ENCODE measurements around the gene PIGW. TPM values are rescaled to one million over a fixed set of nuclear protein-coding genes. Genes with fewer than 3 reads are reported as not detected.

Gene PIGW
- total RNA-seq, 4 donors from 2014 or later: 3.0 to 6.9 (median 4.7) TPM

GRCh38 chr17:36535669-36536081 is 888 bp downstream of the PIGW start:
- ATAC-seq (peak; percentile 18 to 21), DNase-seq (no peak)
- TF ChIP-seq POLR2A (IDR thresholded peaks at IDR 0.05): no peak
- TF ChIP-seq, protein P1, sequence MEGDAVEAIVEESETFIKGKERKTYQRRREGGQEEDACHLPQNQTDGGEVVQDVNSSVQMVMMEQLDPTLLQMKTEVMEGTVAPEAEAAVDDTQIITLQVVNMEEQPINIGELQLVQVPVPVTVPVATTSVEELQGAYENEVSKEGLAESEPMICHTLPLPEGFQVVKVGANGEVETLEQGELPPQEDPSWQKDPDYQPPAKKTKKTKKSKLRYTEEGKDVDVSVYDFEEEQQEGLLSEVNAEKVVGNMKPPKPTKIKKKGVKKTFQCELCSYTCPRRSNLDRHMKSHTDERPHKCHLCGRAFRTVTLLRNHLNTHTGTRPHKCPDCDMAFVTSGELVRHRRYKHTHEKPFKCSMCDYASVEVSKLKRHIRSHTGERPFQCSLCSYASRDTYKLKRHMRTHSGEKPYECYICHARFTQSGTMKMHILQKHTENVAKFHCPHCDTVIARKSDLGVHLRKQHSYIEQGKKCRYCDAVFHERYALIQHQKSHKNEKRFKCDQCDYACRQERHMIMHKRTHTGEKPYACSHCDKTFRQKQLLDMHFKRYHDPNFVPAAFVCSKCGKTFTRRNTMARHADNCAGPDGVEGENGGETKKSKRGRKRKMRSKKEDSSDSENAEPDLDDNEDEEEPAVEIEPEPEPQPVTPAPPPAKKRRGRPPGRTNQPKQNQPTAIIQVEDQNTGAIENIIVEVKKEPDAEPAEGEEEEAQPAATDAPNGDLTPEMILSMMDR (IDR thresholded peaks at IDR 0.05 in 4 of 5, conservative IDR thresholded peaks at IDR 0.05 in 1 of 5): peak in 1 of 5 experiments; percentile 30
- peaks cover 0 to 37% of the 10 kb centered on the region in 2 donors for H3K36me3 ChIP-seq
- no peaks in the 10 kb centered on the region for H3K27me3 ChIP-seq
- intact Hi-C loops (cut with DNase I; ENCODE audit: low total_unique reads): loop anchor here (1.0 to 10.0 kb wide), 2 partner anchors 9 to 1391 kb away; partner anchors contain the start of genes GGNBP2, NLE1 and UNC45B
- H3K27ac ChIP-seq: peak overlapping the region; percentile 91 to 100 (median 99)
- H3K9me3 ChIP-seq: no peaks in the 10 kb centered on the region
- H3K4me1 ChIP-seq: peaks cover 11 to 19% of the 10 kb centered on the region in 2 donors
- in situ Hi-C loops (cut with MboI; ENCODE audit: low sequenced_read_pairs in 4 of 4): loop anchor here in 1 of 4 donors (10.0 to 25.0 kb wide), 3 partner anchors 59 to 1077 kb away; partner anchors contain the start of genes AP2B1, DHRS11, PEX12 and SYNRG
- H3K4me3 ChIP-seq: peak overlapping the region; percentile 70 to 98 (median 92)

DNA sequence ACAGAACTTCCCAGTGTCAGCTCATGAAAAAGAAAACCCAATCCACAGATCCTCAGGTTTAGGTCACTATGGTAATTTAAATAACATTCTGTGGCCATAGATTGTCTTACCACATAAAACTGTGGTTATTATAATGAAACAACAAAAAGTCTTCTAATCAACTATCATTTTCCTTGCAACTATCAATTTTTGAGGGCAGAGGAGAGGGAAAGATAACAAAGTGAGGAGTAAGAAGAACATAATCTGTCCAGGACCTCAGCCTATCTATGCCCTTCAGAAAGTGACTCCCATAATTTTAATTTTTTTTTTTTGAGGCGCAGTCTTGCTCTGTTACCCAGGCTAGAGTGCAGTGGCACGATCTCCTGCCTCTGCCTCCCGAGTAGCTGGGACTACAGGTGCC is 5.9 kb downstream of the PIGW start:
- no peak overlapping the region for H3K27ac ChIP-seq
- no peaks in the 10 kb centered on the region for H3K9me3 ChIP-seq
- no peak for DNase-seq
- in situ Hi-C loops (cut with MboI; ENCODE audit: low sequenced_read_pairs in 4 of 4) (loop anchor here in 1 of 4 donors (25.0 kb wide), 2 partner anchors 953 to 1072 kb away; partner anchors contain the start of genes AP2B1, PEX12 and SYNRG), intact Hi-C loops (cut with DNase I; ENCODE audit: low total_unique reads) (no loop called here)
- no peak for TF ChIP-seq POLR2A (IDR thresholded peaks at IDR 0.05)
- TF ChIP-seq, protein P1 (IDR thresholded peaks at IDR 0.05 in 4 of 5, conservative IDR thresholded peaks at IDR 0.05 in 1 of 5): no peak
- ATAC-seq: no peak
- H3K4me1 ChIP-seq: peaks cover 13 to 14% of the 10 kb centered on the region in 2 donors
- no peaks in the 10 kb centered on the region for H3K27me3 ChIP-seq
- H3K36me3 ChIP-seq: peaks cover 0 to 13% of the 10 kb centered on the region in 2 donors
- no peak overlapping the region for H3K4me3 ChIP-seq

GRCh38 chr17:36542755-36543154 is 8.0 kb downstream of the PIGW start:
- intact Hi-C loops (cut with DNase I; ENCODE audit: low total_unique reads) (no loop called here), in situ Hi-C loops (cut with MboI; ENCODE audit: low sequenced_read_pairs in 4 of 4) (loop anchor here in 1 of 4 donors (25.0 kb wide), 2 partner anchors 955 to 1070 kb away; partner anchors contain the start of genes AP2B1, PEX12 and SYNRG)
- H3K4me3 ChIP-seq: no peak overlapping the region
- peaks cover 26 to 27% of the 10 kb centered on the region in 2 donors for H3K4me1 ChIP-seq
- TF ChIP-seq, protein P1 (IDR thresholded peaks at IDR 0.05 in 4 of 5, conservative IDR thresholded peaks at IDR 0.05 in 1 of 5): no peak
- no peak for TF ChIP-seq POLR2A (IDR thresholded peaks at IDR 0.05)
- DNase-seq: no peak
- peak overlapping the region in 1 of 4 donors; percentile 100 for H3K27ac ChIP-seq
- H3K36me3 ChIP-seq: peaks cover 0 to 1% of the 10 kb centered on the region in 2 donors
- no peaks in the 10 kb centered on the region for H3K9me3 ChIP-seq
- H3K27me3 ChIP-seq: no peaks in the 10 kb centered on the region
- no peak for ATAC-seq

GRCh38 chr17:36544044-36544306 is 9.2 kb downstream of the PIGW start:
- peak; percentile 30 to 35 for ATAC-seq
- in situ Hi-C loops (cut with MboI; ENCODE audit: low sequenced_read_pairs in 4 of 4): loop anchor here in 1 of 4 donors (25.0 kb wide), 2 partner anchors 957 to 1068 kb away; partner anchors contain the start of genes AP2B1, PEX12 and SYNRG
- no peaks in the 10 kb centered on the region for H3K36me3 ChIP-seq
- TF ChIP-seq, protein P1 (IDR thresholded peaks at IDR 0.05 in 4 of 5, conservative IDR thresholded peaks at IDR 0.05 in 1 of 5): no peak
- TF ChIP-seq POLR2A (IDR thresholded peaks at IDR 0.05): no peak
- no peaks in the 10 kb centered on the region for H3K27me3 ChIP-seq
- H3K27ac ChIP-seq: peak overlapping the region; percentile 99 to 100 (median 100)
- peak; percentile 37 to 63 for DNase-seq
- intact Hi-C loops (cut with DNase I; ENCODE audit: low total_unique reads): loop anchor here (1.0 to 2.0 kb wide), 4 partner anchors 9 to 1301 kb away; partner anchors contain the start of genes DHRS11, MRM1 and SLFN5
- no peaks in the 10 kb centered on the region for H3K9me3 ChIP-seq
- peak overlapping the region; percentile 92 to 100 (median 95) for H3K4me3 ChIP-seq
- H3K4me1 ChIP-seq: peaks cover 36 to 39% of the 10 kb centered on the region in 2 donors

Data from gastrocnemius medialis (tissue), 4 donors.